A549 (cell line): ENCODE data around the gene DOCK1.

ENCODE experiments used
- CTCF ChIP-seq: fragments of >200 bp; sonication (Bioruptor Twin); formaldehyde crosslinking; IDR thresholded peaks from 3 replicates; pipeline ENCODE4 v1.5.1; 2016
- KDM1A ChIP-seq: fragments of 200-600 bp; sonication (generic); IDR thresholded peaks from 2 replicates; pipeline ENCODE4 v1.6.1; 2016; ENCODE audit warnings: low read depth, mild to moderate bottlenecking
- MYC ChIP-seq: IDR thresholded peaks from 2 replicates; pipeline ENCODE4 v1.6.1; 2012; ENCODE audit warnings: mild to moderate bottlenecking, inconsistent platforms, low read length, improper control_type of control experiment, borderline replicate concordance
- NFE2L2 ChIP-seq: fragments of 150-350 bp; conservative IDR thresholded peaks from 2 replicates; pipeline ENCODE4 v1.6.1; 2014; ENCODE audit warnings: low read length
- POLR2A ChIP-seq: IDR thresholded peaks from 2 replicates; pipeline ENCODE4 v1.6.1; 2012; ENCODE audit warnings: mild to moderate bottlenecking, low read length
- POLR2AphosphoS2 ChIP-seq: conservative IDR thresholded peaks from 2 replicates; pipeline ENCODE4 v1.6.1; 2012; ENCODE audit warnings: low read length, improper control_type of control experiment, inconsistent platforms
- REST ChIP-seq: fragments of 200-600 bp; sonication (generic); IDR thresholded peaks from 2 replicates; pipeline ENCODE4 v1.6.1; 2016; ENCODE audit warnings: antibody characterized with exemption, mild to moderate bottlenecking, moderate library complexity
- TFCP2L1 ChIP-seq: fragments of 250-450 bp; sonication (Bioruptor Pico); IDR thresholded peaks from 2 replicates; pipeline ENCODE4 v1.5.0; 2021; ENCODE audit warnings: mild to moderate bottlenecking
- USF2 ChIP-seq: fragments of 450-650 bp; IDR thresholded peaks from 2 replicates; pipeline ENCODE4 v1.6.1; 2014; ENCODE audit warnings: antibody characterized with exemption

GRCh38 chr10:127384532-127384931 lies 479.3 kb downstream of the DOCK1 start:
- no peak for TF ChIP-seq REST
- no peak for TF ChIP-seq CTCF
- no peak for TF ChIP-seq POLR2A
- TF ChIP-seq NFE2L2 = no peak
- TF ChIP-seq USF2 = no peak
- TF ChIP-seq POLR2AphosphoS2 = no peak
- no peak for TF ChIP-seq TFCP2L1 (CRISPR knock-in tag)
- no peak for TF ChIP-seq KDM1A
- TF ChIP-seq MYC = no peak
